Measurements from ENCODE around the gene ADK. TPM values are rescaled to one million over a fixed set of nuclear protein-coding genes. Genes with fewer than 3 reads are reported as not detected.

Gene ADK
- total and polyA plus RNA-seq, 2 of the 4 experiments (the other 2 are of a cell fraction) = 30.6 to 40.9 TPM

DNA sequence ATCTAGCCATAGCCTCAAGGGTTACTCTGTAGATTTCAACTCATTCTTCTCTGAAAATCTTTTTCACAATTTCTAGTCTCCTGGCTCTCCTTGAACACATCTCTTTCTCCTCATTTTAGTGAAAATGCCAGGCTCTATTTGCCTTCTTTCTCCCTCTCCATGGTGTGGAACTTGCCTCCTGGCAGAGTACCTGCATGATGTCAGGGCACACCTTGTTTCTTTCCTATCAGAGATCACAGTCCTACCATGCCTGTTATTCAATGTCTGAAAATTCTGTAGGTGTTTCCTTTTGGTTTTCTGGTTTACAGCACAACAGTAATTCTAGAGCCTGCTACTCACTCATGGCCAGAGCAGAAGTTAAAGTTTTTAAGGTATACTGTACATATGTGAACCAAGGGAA is 237.8 kb downstream of the ADK start:
- H2BK15ac ChIP-seq (ENCODE audit: low read depth, low read length) = no peak overlapping the region
- no peaks in the 10 kb centered on the region for H3K36me3 ChIP-seq (ENCODE audit: control insufficient read depth, insufficient read depth, low read length)
- H2BK120ac ChIP-seq (ENCODE audit: low read depth, low read length) = no peak overlapping the region
- in situ Hi-C loops (cut with MboI; ENCODE audit: low sequenced_read_pairs) = no loop called here
- no peak overlapping the region for H2BK20ac ChIP-seq (ENCODE audit: low read depth, low read length)
- H3K4ac ChIP-seq (ENCODE audit: low read depth, low read length) = no peak overlapping the region
- dilution Hi-C loops (cut with HindIII; ENCODE audit: low sequenced_read_pairs, unreplicated experiment) = no loop called here
- H3K4me1 ChIP-seq (ENCODE audit: control insufficient read depth, insufficient read depth, low read length) = no peaks in the 10 kb centered on the region
- no peak overlapping the region for H3K9ac ChIP-seq (ENCODE audit: low read depth, low read length)
- no peak overlapping the region for H3K23ac ChIP-seq (ENCODE audit: low read depth, low read length)
- H3K56ac ChIP-seq (ENCODE audit: extremely low read depth, insufficient read depth, low read length) = no peak overlapping the region
- no peak overlapping the region; the same call in 1 of the 2 replicates for H2AK5ac ChIP-seq (ENCODE audit: low read depth, low read length)
- peaks cover 0 to 21% of the 10 kb centered on the region in 2 experiments; a peak in 2 of 4 replicates for H3K79me1 ChIP-seq (ENCODE audit: low read depth in 1 of 2, low read length in 2 of 2)
- H3K4me2 ChIP-seq (ENCODE audit: low read depth, low read length) = no peak overlapping the region
- DNase-seq (no peak), ATAC-seq (ENCODE audit: low read depth) (no peak)
- peaks cover 4% of the 10 kb centered on the region; the same call in 1 of the 2 replicates for H3K9me1 ChIP-seq (ENCODE audit: insufficient read depth, low read length)
- H4K5ac ChIP-seq (ENCODE audit: low read depth, low read length) = 0 out of 2 replicates have a peak overlapping the region, but pooled peaks have one; percentile 25
- no peak for TF ChIP-seq RAD21 (IDR thresholded peaks at IDR 0.05; ENCODE audit: low read length)
- TF ChIP-seq, protein P1, sequence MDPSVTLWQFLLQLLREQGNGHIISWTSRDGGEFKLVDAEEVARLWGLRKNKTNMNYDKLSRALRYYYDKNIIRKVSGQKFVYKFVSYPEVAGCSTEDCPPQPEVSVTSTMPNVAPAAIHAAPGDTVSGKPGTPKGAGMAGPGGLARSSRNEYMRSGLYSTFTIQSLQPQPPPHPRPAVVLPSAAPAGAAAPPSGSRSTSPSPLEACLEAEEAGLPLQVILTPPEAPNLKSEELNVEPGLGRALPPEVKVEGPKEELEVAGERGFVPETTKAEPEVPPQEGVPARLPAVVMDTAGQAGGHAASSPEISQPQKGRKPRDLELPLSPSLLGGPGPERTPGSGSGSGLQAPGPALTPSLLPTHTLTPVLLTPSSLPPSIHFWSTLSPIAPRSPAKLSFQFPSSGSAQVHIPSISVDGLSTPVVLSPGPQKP (IDR thresholded peaks at IDR 0.05; ENCODE audit: borderline replicate concordance, low read depth, low read length) = no peak
- TF ChIP-seq SMC3 (IDR thresholded peaks at IDR 0.05; ENCODE audit: low read depth, low read length) = no peak
- TF ChIP-seq, protein P2, sequence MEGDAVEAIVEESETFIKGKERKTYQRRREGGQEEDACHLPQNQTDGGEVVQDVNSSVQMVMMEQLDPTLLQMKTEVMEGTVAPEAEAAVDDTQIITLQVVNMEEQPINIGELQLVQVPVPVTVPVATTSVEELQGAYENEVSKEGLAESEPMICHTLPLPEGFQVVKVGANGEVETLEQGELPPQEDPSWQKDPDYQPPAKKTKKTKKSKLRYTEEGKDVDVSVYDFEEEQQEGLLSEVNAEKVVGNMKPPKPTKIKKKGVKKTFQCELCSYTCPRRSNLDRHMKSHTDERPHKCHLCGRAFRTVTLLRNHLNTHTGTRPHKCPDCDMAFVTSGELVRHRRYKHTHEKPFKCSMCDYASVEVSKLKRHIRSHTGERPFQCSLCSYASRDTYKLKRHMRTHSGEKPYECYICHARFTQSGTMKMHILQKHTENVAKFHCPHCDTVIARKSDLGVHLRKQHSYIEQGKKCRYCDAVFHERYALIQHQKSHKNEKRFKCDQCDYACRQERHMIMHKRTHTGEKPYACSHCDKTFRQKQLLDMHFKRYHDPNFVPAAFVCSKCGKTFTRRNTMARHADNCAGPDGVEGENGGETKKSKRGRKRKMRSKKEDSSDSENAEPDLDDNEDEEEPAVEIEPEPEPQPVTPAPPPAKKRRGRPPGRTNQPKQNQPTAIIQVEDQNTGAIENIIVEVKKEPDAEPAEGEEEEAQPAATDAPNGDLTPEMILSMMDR (conservative IDR thresholded peaks at IDR 0.05; ENCODE audit: low read depth, low read length) = no peak
- TF ChIP-seq MAZ (IDR thresholded peaks at IDR 0.05; ENCODE audit: borderline replicate concordance, low read depth, low read length) = no peak
- TF ChIP-seq FOS (IDR thresholded peaks at IDR 0.05; ENCODE audit: low read depth, low read length) = no peak
- no peak for TF ChIP-seq RCOR1 (IDR thresholded peaks at IDR 0.05; ENCODE audit: insufficient replicate concordance, low read length)
- TF ChIP-seq, protein P3, sequence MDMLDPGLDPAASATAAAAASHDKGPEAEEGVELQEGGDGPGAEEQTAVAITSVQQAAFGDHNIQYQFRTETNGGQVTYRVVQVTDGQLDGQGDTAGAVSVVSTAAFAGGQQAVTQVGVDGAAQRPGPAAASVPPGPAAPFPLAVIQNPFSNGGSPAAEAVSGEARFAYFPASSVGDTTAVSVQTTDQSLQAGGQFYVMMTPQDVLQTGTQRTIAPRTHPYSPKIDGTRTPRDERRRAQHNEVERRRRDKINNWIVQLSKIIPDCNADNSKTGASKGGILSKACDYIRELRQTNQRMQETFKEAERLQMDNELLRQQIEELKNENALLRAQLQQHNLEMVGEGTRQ (IDR thresholded peaks at IDR 0.05; ENCODE audit: low read depth, low read length) = no peak
- TF ChIP-seq RFX5 (IDR thresholded peaks at IDR 0.05; ENCODE audit: low read depth, low read length) = no peak
- TF ChIP-seq BHLHE40 (IDR thresholded peaks at IDR 0.05; ENCODE audit: low read depth, low read length) = no peak
- no peak for TF ChIP-seq CEBPB (IDR thresholded peaks at IDR 0.05; ENCODE audit: low read depth, low read length)
- no peak for TF ChIP-seq MXI1 (IDR thresholded peaks at IDR 0.05; ENCODE audit: borderline replicate concordance, low read depth, low read length)
- TF ChIP-seq POLR2A (IDR thresholded peaks at IDR 0.05; ENCODE audit: low read depth, low read length) = no peak
- TF ChIP-seq MAFK (IDR thresholded peaks at IDR 0.05; ENCODE audit: low read depth, low read length) = no peak
- H4K20me1 ChIP-seq (ENCODE audit: insufficient read depth, low read length) = no peaks in the 10 kb centered on the region
- H4K91ac ChIP-seq (ENCODE audit: insufficient read depth, low read depth, low read length) = no peak overlapping the region
- no peak overlapping the region for H2AK9ac ChIP-seq (replicated peaks; ENCODE audit: low read depth, low read length, poor library complexity)
- no peak overlapping the region for H2AFZ ChIP-seq (replicated peaks; ENCODE audit: low read length, poor library complexity)
- no peak overlapping the region for H3K4me3 ChIP-seq (ENCODE audit: insufficient read depth, low read depth, low read length)
- no peak overlapping the region for H3K27ac ChIP-seq (ENCODE audit: insufficient read depth, low read length)
- ChIA-PET CTCF (no interaction called here), POLR2A (ENCODE audit: unreplicated experiment) (no interaction called here)
- no peaks in the 10 kb centered on the region for H3K27me3 ChIP-seq (ENCODE audit: control insufficient read depth, insufficient read depth, low read length)
- H3K9me3 ChIP-seq (ENCODE audit: control insufficient read depth, insufficient read depth, low read length) = no peaks in the 10 kb centered on the region
- no peak overlapping the region for H3K14ac ChIP-seq (replicated peaks; ENCODE audit: low read depth, low read length)
- no peak overlapping the region for H4K8ac ChIP-seq (ENCODE audit: low read depth in 2 of 2, low read length in 2 of 2)
- H3K18ac ChIP-seq (ENCODE audit: low read depth, low read length) = no peak overlapping the region
- BruUV-seq (replicated peaks) = no TSS peak
- no peak overlapping the region for H2BK5ac ChIP-seq (ENCODE audit: low read depth, low read length, poor library complexity, severe bottlenecking)
- intact Hi-C loops (cut with micrococcal nuclease) = no loop called here

All from IMR-90 (cell line).